Neural cell (in vitro differentiated cells): ENCODE data around the gene ABHD16B. TPM values are rescaled to one million over a fixed set of nuclear protein-coding genes. Genes with fewer than 3 reads are reported as not detected.
"Not testable (repeated sequence)": the region's sequence is repeated elsewhere in the genome, so short reads cannot be mapped to it uniquely, and the experiment has no call there.

Experiments used
- H2AFZ ChIP-seq: fragments of 200-600, 300-800 bp; sonication (generic), shearing (Covaris generic); 2 replicates; pipeline ENCODE4 v1.6.0; 2014; ENCODE audit warnings: low read depth, mild to moderate bottlenecking, antibody characterized with exemption, low read length, moderate library complexity
- H3F3A ChIP-seq: fragments of 200-600 bp; shearing (Covaris generic); 2 replicates; pipeline ENCODE4 v1.6.1; 2016; ENCODE audit warnings: mild to moderate bottlenecking, moderate library complexity, mixed read lengths, antibody characterized with exemption, low read length; ENCODE audit not compliant: insufficient read depth, poor library complexity, severe bottlenecking
- H3K27ac ChIP-seq: fragments of 200-600, 300-800 bp; sonication (generic), shearing (Covaris generic); 2 replicates; pipeline ENCODE4 v1.5.1; 2014; ENCODE audit warnings: mild to moderate bottlenecking, low read length, moderate library complexity
- H3K27me3 ChIP-seq: fragments of 300-800, 200-600 bp; sonication (generic), shearing (Covaris generic); 2 replicates; pipeline ENCODE4 v1.6.0; 2014; ENCODE audit warnings: mild to moderate bottlenecking, low read depth, low read length, moderate library complexity; ENCODE audit not compliant: insufficient read depth
- H3K36me3 ChIP-seq: fragments of 300-800, 200-600 bp; sonication (generic), shearing (Covaris generic); 2 replicates; pipeline ENCODE4 v1.5.1; 2014; ENCODE audit warnings: mild to moderate bottlenecking, antibody characterized with exemption, low read length, moderate library complexity; ENCODE audit not compliant: insufficient read depth
- H3K4me2 ChIP-seq: fragments of 300-800, 200-600 bp; sonication (generic), shearing (Covaris generic); 2 replicates; pipeline ENCODE4 v1.6.0; 2014; ENCODE audit warnings: mild to moderate bottlenecking, low read length
- H3K4me3 ChIP-seq: fragments of 300-800, 200-600 bp; sonication (generic), shearing (Covaris generic); 2 replicates; pipeline ENCODE4 v1.5.1; 2014; ENCODE audit warnings: mild to moderate bottlenecking, low read length, moderate library complexity
- H3K79me2 ChIP-seq: fragments of 200-600 bp; shearing (Covaris generic); replicated peaks from 2 replicates; pipeline ENCODE4 v1.6.0; 2014; ENCODE audit warnings: mild to moderate bottlenecking, low read length, moderate library complexity; ENCODE audit not compliant: insufficient read depth
- H3K9ac ChIP-seq: fragments of 300-800, 200-600 bp; sonication (generic), shearing (Covaris generic); 2 replicates; pipeline ENCODE4 v1.6.1; 2016; ENCODE audit warnings: mild to moderate bottlenecking, low read length, mixed read lengths
- H3K9me2 ChIP-seq: fragments of 200-600 bp; shearing (Covaris generic); 2 replicates; pipeline ENCODE4 v1.6.1; 2016; ENCODE audit warnings: mild to moderate bottlenecking, low read length, mixed read lengths; ENCODE audit not compliant: insufficient read depth
- H3K9me3 ChIP-seq: fragments of 200-600, 300-800 bp; sonication (generic), shearing (Covaris generic); 2 replicates; pipeline ENCODE4 v1.6.1; 2016; ENCODE audit warnings: mild to moderate bottlenecking, mixed run types, low read length, moderate library complexity, mixed read lengths
- H4K20me1 ChIP-seq: fragments of 200-600 bp; shearing (Covaris generic); 2 replicates; pipeline ENCODE4 v1.6.1; 2016; ENCODE audit warnings: mild to moderate bottlenecking, mixed run types; ENCODE audit not compliant: insufficient read depth
- CTCF ChIP-seq: fragments of 450-650 bp; IDR thresholded peaks from 2 replicates; pipeline ENCODE4 v1.5.1; 2014; ENCODE audit warnings: antibody characterized with exemption, mild to moderate bottlenecking, moderate library complexity; ENCODE audit not compliant: poor library complexity, severe bottlenecking
- EP300 ChIP-seq: fragments of 450-650 bp; conservative IDR thresholded peaks from 2 replicates; pipeline ENCODE4 v1.6.1; 2014; ENCODE audit warnings: antibody characterized with exemption, mild to moderate bottlenecking, moderate library complexity; ENCODE audit not compliant: poor library complexity, severe bottlenecking
- EZH2 ChIP-seq: fragments of 200-600, 300-800 bp; shearing (Covaris generic), sonication (generic); IDR thresholded peaks from 2 replicates; pipeline ENCODE4 v1.6.1; 2014; ENCODE audit warnings: antibody characterized with exemption, low read length, borderline replicate concordance, mild to moderate bottlenecking; ENCODE audit not compliant: insufficient read depth, poor library complexity, severe bottlenecking
- MXI1 ChIP-seq: fragments of 450-650 bp; conservative IDR thresholded peaks from 2 replicates; pipeline ENCODE4 v1.6.1; 2014; ENCODE audit warnings: antibody characterized with exemption, mild to moderate bottlenecking; ENCODE audit not compliant: poor library complexity, severe bottlenecking
- POLR2AphosphoS5 ChIP-seq: IDR thresholded peaks from 2 replicates; pipeline ENCODE4 v1.6.1; 2012
- RAD21 ChIP-seq: fragments of 450-650 bp; conservative IDR thresholded peaks from 2 replicates; pipeline ENCODE4 v1.6.1; 2014; ENCODE audit warnings: antibody characterized with exemption, mild to moderate bottlenecking, moderate library complexity
- SMC3 ChIP-seq: fragments of 450-650 bp; conservative IDR thresholded peaks from 2 replicates; pipeline ENCODE4 v1.6.1; 2014; ENCODE audit warnings: antibody characterized with exemption, mild to moderate bottlenecking, moderate library complexity; ENCODE audit not compliant: poor library complexity
- TAF1 ChIP-seq: IDR thresholded peaks from 2 replicates; pipeline ENCODE4 v1.6.1; 2012; ENCODE audit warnings: low read depth
- polyA plus RNA-seq: library from polyadenylated mRNA; depleted of rRNA; stranded (reverse); fragments of >200 nt; gene quantifications from 2 replicates; pipeline ENCODE4 v1.2.3, GENCODE V29; 2014
- TF ChIP-seq, protein P1 (sequence below): IDR thresholded peaks from 2 replicates; pipeline ENCODE4 v1.6.1; 2012; ENCODE audit warnings: borderline replicate concordance

The ABHD16B gene
- polyA plus RNA-seq, 1 donor from 2014 or later: not detected

DNA sequence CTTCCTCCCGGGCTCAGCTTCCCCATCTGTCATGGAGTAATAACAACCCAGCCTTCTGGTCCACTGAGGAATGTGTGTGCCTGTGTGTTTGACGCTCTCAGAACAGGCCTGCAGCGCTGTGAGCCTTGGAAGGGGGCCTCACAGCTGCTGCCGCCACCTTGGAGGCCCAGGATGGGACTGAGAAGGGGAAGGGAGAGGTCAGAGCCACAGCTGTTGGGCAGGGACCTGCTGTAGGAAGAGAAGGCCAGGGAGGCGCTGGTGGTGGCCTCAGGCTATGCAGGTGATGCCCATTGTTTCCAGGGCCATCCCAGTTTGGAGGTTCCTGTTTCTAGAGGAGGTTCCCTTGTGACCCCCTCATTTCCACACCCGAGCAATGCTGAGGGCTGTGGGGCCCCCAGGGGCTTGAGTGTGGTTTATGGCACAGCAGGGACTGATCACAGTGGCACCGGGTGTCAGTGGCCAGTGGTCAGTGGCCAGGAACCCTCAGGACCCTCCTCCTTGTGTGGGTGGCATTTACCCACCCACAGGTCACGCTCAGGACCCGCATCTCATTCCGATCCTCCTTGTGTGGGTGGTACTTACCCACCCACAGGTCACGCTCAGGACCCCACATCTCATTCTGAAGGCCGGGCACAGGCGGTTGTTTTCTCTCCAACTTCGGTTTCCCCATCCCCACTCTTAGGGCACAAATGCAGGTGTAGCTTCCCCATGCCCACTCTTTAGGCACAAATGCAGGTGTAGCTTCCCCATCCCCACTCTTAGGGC is 17.8 kb downstream of the ABHD16B start:
- H3K27ac ChIP-seq: no peak overlapping the region
- no peaks in the 10 kb centered on the region for H3K9me2 ChIP-seq
- no peaks in the 10 kb centered on the region for H4K20me1 ChIP-seq
- no peaks in the 10 kb centered on the region for H3K36me3 ChIP-seq
- H3K4me2 ChIP-seq: no peak overlapping the region
- no peak overlapping the region for H3K9ac ChIP-seq
- H3K27me3 ChIP-seq: no peaks in the 10 kb centered on the region
- no peak overlapping the region for H3K4me3 ChIP-seq
- H2AFZ ChIP-seq: no peak overlapping the region
- no peaks in the 10 kb centered on the region for H3K79me2 ChIP-seq
- TF ChIP-seq SMC3 (no peak), EZH2 (no peak), EP300 (no peak), RAD21 (no peak), MXI1 (no peak), POLR2AphosphoS5 (no peak), TAF1 (no peak), CTCF (no peak)
- TF ChIP-seq, protein P1, sequence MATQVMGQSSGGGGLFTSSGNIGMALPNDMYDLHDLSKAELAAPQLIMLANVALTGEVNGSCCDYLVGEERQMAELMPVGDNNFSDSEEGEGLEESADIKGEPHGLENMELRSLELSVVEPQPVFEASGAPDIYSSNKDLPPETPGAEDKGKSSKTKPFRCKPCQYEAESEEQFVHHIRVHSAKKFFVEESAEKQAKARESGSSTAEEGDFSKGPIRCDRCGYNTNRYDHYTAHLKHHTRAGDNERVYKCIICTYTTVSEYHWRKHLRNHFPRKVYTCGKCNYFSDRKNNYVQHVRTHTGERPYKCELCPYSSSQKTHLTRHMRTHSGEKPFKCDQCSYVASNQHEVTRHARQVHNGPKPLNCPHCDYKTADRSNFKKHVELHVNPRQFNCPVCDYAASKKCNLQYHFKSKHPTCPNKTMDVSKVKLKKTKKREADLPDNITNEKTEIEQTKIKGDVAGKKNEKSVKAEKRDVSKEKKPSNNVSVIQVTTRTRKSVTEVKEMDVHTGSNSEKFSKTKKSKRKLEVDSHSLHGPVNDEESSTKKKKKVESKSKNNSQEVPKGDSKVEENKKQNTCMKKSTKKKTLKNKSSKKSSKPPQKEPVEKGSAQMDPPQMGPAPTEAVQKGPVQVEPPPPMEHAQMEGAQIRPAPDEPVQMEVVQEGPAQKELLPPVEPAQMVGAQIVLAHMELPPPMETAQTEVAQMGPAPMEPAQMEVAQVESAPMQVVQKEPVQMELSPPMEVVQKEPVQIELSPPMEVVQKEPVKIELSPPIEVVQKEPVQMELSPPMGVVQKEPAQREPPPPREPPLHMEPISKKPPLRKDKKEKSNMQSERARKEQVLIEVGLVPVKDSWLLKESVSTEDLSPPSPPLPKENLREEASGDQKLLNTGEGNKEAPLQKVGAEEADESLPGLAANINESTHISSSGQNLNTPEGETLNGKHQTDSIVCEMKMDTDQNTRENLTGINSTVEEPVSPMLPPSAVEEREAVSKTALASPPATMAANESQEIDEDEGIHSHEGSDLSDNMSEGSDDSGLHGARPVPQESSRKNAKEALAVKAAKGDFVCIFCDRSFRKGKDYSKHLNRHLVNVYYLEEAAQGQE: no peak
- no peaks in the 10 kb centered on the region for H3K9me3 ChIP-seq
- H3F3A ChIP-seq: no peaks in the 10 kb centered on the region

DNA sequence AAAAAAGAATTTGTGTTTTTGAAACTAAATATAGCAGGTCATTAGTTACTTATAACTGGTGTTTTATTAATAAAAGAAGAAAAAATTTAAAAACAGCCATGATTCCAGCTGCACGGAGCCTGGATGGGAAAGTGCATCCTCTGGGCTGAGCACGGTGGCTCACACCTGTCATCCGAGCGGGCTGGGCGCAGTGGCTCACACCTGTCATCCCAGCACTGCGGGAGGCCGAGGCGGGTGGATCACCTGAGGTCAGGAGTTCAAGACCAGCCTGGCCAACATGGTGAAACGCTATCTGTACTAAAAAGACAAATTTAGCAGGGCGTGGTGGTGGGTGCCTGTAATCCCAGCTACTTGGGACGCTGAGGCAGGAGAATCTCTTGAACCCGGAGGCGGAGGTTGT is 19.6 kb downstream of the ABHD16B start:
- H3K79me2 ChIP-seq, H3K36me3 ChIP-seq, H3K9ac ChIP-seq, H3K9me2 ChIP-seq, H3F3A ChIP-seq, H3K4me3 ChIP-seq, H3K27ac ChIP-seq, H3K27me3 ChIP-seq, H4K20me1 ChIP-seq, H3K9me3 ChIP-seq, H2AFZ ChIP-seq, H3K4me2 ChIP-seq: not testable (repeated sequence)
